Neural cell (in vitro differentiated cells): Measurements from ENCODE around the gene NKAIN2.
"Not testable (repeated sequence)": the region's sequence is repeated elsewhere in the genome, so short reads cannot be mapped to it uniquely, and the experiment has no call there.

ENCODE experiments used
- CTCF ChIP-seq: fragments of 450-650 bp; IDR thresholded peaks from 2 replicates; pipeline ENCODE4 v1.5.1; 2014; ENCODE audit warnings: antibody characterized with exemption, mild to moderate bottlenecking, moderate library complexity; ENCODE audit not compliant: poor library complexity, severe bottlenecking
- EP300 ChIP-seq: fragments of 450-650 bp; conservative IDR thresholded peaks from 2 replicates; pipeline ENCODE4 v1.6.1; 2014; ENCODE audit warnings: antibody characterized with exemption, mild to moderate bottlenecking, moderate library complexity; ENCODE audit not compliant: poor library complexity, severe bottlenecking
- EZH2 ChIP-seq: fragments of 200-600, 300-800 bp; shearing (Covaris generic), sonication (generic); IDR thresholded peaks from 2 replicates; pipeline ENCODE4 v1.6.1; 2014; ENCODE audit warnings: antibody characterized with exemption, low read length, borderline replicate concordance, mild to moderate bottlenecking; ENCODE audit not compliant: insufficient read depth, poor library complexity, severe bottlenecking
- POLR2AphosphoS5 ChIP-seq: IDR thresholded peaks from 2 replicates; pipeline ENCODE4 v1.6.1; 2012
- RAD21 ChIP-seq: fragments of 450-650 bp; conservative IDR thresholded peaks from 2 replicates; pipeline ENCODE4 v1.6.1; 2014; ENCODE audit warnings: antibody characterized with exemption, mild to moderate bottlenecking, moderate library complexity
- SMC3 ChIP-seq: fragments of 450-650 bp; conservative IDR thresholded peaks from 2 replicates; pipeline ENCODE4 v1.6.1; 2014; ENCODE audit warnings: antibody characterized with exemption, mild to moderate bottlenecking, moderate library complexity; ENCODE audit not compliant: poor library complexity
- TAF1 ChIP-seq: IDR thresholded peaks from 2 replicates; pipeline ENCODE4 v1.6.1; 2012; ENCODE audit warnings: low read depth

- not testable (repeated sequence) for TF ChIP-seq CTCF, POLR2AphosphoS5, SMC3, EP300, RAD21, TAF1, EZH2
Measured at GRCh38 chr6:124348339-124348738, 544.7 kb downstream of the NKAIN2 start.
